ENCODE measurements around the gene SPATA13.
"Not testable (repeated sequence)": the region's sequence is repeated elsewhere in the genome, so short reads cannot be mapped to it uniquely, and the experiment has no call there.

SPATA13 gene

DNA sequence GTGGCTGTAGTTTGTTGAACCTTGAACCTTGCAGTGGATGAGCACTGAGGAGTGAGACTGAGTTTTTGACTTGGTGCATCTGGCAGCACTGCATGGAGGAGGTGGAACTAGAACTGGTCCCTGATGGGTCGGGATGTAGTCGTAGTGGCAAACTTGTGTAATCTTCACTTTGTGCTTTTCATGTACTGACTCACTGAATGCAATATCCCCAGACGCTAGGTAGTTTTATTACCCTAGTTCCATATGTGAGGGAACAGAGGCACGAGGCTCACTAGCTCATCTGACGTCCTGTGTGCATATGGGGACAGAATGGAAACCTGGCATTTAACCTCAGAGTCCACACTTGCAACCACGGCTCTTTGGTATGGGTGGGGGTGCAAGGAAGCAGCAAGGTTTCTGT, 159.1 kb downstream of the SPATA13 start:
- not testable (repeated sequence) for DNase-seq (ENCODE audit: low read depth, low spot score); H3K4me3 ChIP-seq (ENCODE audit: low read length)

- DNase-seq (ENCODE audit: low read depth, low spot score); H3K4me3 ChIP-seq (ENCODE audit: low read length): not testable (repeated sequence)
These were observed 160.9 kb downstream of the SPATA13 start for GRCh38 chr13:24321416-24321815.

DNA sequence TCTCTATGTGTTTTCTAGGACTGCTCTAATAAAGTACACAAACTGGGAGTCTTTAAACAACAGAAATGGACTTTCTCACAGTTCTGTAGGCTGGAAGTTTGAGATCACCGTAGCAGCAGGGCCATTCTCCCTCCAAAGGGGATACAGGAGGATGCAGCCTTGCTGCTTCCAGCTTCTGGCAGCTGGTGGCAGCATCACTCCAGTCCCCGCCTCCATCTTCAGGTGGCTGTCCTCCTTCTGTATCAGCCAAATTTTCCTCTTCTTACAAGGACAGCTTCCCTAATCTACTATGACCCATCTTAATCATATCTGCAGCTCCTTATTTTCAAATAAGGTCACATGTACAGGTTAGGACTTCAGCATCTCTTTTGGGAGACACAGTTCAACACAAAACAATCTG, 161.9 kb downstream of the SPATA13 start:
- H3K4me3 ChIP-seq (ENCODE audit: low read length); DNase-seq (ENCODE audit: low read depth, low spot score): not testable (repeated sequence)

- DNase-seq (ENCODE audit: low read depth, low spot score) = no peak
- H3K4me3 ChIP-seq (ENCODE audit: low read length) = no peak overlapping the region
These were observed 162.7 kb downstream of the SPATA13 start for GRCh38 chr13:24323036-24323738.

DNA sequence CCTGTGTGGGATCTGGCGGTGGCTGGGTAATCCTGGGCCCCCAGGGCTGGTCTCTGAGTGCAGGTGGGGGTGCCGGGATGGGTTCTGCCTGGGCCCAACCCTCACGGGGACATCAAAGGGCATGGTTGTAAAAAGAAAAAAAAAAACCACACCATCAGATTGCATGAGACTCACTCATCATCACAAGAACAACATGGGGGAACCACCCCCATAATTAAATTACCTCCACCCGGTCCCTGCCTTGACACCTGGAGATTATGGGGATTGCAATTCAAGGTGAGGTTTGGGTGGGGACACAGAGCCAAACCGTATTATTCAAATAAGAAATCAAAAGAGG, 163.2 kb downstream of the SPATA13 start:
- no peak for DNase-seq (ENCODE audit: low read depth, low spot score)
- no peak overlapping the region for H3K4me3 ChIP-seq (ENCODE audit: low read length)

DNA sequence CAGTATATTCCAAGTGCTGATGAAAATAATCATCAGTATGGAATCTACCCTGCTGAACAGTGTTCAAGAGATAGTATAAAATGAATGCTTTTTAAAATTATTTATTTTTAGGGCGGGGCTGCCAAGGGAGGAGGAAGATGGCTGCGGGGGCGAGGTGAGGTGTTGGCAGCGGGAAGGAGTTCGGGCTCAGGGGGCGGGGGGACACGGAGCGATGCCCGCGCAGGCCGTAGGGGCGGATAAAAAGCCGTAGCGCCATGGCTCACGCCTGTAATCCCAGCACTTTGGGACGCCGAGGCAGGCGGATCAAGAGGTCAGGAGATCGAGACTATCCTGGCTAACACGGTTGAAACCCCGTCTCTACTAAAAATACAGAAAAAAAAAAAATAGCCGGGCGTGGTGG, 167.1 kb downstream of the SPATA13 start:
- not testable (repeated sequence) for DNase-seq (ENCODE audit: low read depth, low spot score); H3K4me3 ChIP-seq (ENCODE audit: low read length)

- H3K4me3 ChIP-seq (ENCODE audit: low read length) = no peak overlapping the region
These were observed 167.6 kb downstream of the SPATA13 start for GRCh38 chr13:24328145-24328544.

GRCh38 chr13:24338721-24339120, 178.2 kb downstream of the SPATA13 start:
- H3K4me3 ChIP-seq (ENCODE audit: low read length) = no peak overlapping the region
- no peak for DNase-seq (ENCODE audit: low read depth, low spot score)

More at GRCh38 chr13:24328145-24328544, 167.6 kb downstream of the SPATA13 start:
- DNase-seq (ENCODE audit: low read depth, low spot score) = no peak

GRCh38 chr13:24339937-24340607, 179.6 kb downstream of the SPATA13 start:
- no peak for DNase-seq (ENCODE audit: low read depth, low spot score)
- no peak overlapping the region for H3K4me3 ChIP-seq (ENCODE audit: low read length)

GRCh38 chr13:24340608-24340955, 180.1 kb downstream of the SPATA13 start:
- no peak overlapping the region for H3K4me3 ChIP-seq (ENCODE audit: low read length)
- no peak for DNase-seq (ENCODE audit: low read depth, low spot score)

GRCh38 chr13:24341439-24341838, 180.9 kb downstream of the SPATA13 start:
- DNase-seq (ENCODE audit: low read depth, low spot score) = no peak
- no peak overlapping the region for H3K4me3 ChIP-seq (ENCODE audit: low read length)

DNA sequence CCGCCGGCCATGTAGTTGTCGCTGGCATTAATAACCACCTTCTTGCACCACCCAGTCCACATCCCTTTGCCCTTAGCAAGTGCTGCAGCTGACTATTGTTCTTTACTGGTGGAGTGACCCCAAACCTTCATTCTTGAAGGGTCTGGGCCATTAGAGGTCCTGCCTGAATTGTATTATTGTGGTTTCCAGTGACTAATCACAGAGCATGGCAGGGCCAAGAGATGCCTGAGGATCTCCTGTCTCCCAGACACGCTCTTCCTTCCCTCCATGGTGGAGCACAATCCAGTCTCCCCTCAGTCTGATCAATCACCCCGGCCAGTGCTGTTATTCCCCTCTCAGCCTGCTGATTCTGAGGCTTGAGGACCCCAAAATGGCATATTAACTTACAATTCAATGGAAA, 187.9 kb downstream of the SPATA13 start:
- H3K4me3 ChIP-seq (ENCODE audit: low read length) = no peak overlapping the region
- DNase-seq (ENCODE audit: low read depth, low spot score) = no peak

DNA sequence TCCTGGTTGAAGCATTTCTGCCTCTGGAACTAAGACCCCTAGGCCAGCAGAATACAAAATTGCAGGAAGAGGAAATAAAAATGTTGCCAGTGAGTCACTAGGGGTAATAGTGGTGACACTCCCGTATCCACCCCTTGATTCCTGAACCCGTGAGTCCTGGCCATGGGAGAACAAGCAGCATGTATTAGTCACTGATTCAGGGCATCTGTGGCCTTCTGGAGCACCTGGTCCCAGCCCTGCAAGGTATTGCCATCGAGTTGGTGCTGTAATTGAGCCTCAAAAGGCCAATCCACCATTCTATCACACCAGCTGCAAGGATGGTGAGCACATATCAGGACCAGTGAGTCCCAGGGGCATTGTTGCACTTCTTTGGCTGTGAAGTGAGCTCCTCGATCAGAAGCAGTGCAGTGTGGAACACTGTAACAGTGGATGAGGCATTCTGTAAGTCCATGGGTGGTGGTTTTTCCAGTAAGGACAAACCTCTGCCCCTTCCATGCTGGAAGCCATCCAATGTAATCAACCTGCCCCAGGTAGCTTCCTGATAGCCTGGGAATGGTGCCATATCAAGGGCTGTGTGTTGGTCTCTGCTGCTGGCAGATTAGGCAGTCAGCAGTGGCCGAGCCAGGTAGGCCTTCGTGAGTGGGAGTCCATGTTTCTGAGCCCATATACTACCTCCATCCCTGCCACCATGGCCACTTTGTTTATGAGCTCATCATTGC, 188.4 kb downstream of the SPATA13 start:
- H3K4me3 ChIP-seq (ENCODE audit: low read length) = no peak overlapping the region
- no peak for DNase-seq (ENCODE audit: low read depth, low spot score)

GRCh38 chr13:24349778-24350664, 189.5 kb downstream of the SPATA13 start:
- H3K4me3 ChIP-seq (ENCODE audit: low read length); DNase-seq (ENCODE audit: low read depth, low spot score): not testable (repeated sequence)

GRCh38 chr13:24351423-24351822, 190.9 kb downstream of the SPATA13 start:
- DNase-seq (ENCODE audit: low read depth, low spot score) = no peak
- no peak overlapping the region for H3K4me3 ChIP-seq (ENCODE audit: low read length)

GRCh38 chr13:24353736-24354135, 193.2 kb downstream of the SPATA13 start:
- no peak overlapping the region for H3K4me3 ChIP-seq (ENCODE audit: low read length)
- no peak for DNase-seq (ENCODE audit: low read depth, low spot score)

DNA sequence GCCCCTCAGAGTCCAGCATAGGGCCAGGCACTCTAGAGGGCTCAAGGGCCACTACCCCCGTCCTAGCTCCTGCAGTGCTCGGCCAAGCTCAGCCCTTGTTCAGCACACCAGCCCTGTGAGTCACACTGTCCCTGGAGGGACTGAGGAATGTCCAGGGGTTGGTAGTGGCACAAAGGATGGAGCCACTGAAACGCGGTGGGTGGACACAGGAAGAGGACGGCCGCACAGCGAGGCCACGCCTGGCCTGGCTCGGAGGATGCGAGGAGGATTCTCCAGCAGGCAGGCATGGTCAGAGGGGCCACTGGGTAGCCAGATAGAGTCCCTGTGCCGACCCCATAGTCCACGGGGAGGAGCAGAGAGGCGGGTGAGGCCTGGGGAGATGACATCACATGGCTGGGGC, 194.6 kb downstream of the SPATA13 start:
- no peak for DNase-seq (ENCODE audit: low read depth, low spot score)
- H3K4me3 ChIP-seq (ENCODE audit: low read length) = no peak overlapping the region

- DNase-seq (ENCODE audit: low read depth, low spot score) = no peak
- H3K4me3 ChIP-seq (ENCODE audit: low read length) = no peak overlapping the region
These were observed 195.8 kb downstream of the SPATA13 start for GRCh38 chr13:24356270-24356669.

Data from Jurkat, Clone E6-1 (cell line).